ENCODE data around the gene ZNF878. TPM values are rescaled to one million over a fixed set of nuclear protein-coding genes. Genes with fewer than 3 reads are reported as not detected.

The ZNF878 gene
- not detected in 5 replicates for total RNA-seq (2022; extraction: Qiagen RNA extraction; ENCODE audit: low read depth)

DNA sequence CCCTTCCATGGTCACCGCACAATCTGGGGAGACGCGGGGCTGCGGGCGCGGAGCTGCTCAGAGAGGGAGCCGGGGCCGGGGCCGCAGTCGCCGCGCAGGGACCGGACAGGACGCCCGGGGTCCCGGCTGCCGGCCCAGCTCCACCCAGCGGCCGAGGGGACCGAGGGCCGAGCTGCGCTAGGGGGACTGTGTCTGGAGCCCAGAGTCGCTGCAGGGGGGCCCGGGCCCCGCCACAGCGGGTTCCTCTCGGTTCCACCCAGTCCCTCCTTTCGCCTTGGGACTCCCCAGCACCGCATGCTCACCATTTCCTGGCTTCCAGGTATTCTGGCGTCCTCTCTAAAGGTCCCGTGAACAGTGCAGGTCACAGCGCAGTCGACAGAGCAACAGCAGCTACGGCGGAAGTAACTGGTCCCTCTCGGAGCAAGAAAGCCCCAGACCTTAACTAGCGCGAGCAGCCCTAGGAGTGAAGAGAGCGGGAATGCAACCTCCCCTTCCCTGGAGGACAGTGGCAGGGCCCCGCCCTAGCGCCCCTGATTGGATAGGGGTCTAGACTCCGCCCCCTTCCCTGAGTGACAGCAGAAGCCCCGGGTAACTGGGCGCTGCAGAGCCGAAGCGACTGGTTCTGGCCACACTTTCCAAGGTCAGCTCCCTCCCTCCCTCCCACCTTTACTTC, at the start of gene ZNF878:
TSS of gene ZNF878 (minus strand) at position 465 of the 673 bp plus-strand sequence. CDS start at position 305, 160 bp downstream.

DNA sequence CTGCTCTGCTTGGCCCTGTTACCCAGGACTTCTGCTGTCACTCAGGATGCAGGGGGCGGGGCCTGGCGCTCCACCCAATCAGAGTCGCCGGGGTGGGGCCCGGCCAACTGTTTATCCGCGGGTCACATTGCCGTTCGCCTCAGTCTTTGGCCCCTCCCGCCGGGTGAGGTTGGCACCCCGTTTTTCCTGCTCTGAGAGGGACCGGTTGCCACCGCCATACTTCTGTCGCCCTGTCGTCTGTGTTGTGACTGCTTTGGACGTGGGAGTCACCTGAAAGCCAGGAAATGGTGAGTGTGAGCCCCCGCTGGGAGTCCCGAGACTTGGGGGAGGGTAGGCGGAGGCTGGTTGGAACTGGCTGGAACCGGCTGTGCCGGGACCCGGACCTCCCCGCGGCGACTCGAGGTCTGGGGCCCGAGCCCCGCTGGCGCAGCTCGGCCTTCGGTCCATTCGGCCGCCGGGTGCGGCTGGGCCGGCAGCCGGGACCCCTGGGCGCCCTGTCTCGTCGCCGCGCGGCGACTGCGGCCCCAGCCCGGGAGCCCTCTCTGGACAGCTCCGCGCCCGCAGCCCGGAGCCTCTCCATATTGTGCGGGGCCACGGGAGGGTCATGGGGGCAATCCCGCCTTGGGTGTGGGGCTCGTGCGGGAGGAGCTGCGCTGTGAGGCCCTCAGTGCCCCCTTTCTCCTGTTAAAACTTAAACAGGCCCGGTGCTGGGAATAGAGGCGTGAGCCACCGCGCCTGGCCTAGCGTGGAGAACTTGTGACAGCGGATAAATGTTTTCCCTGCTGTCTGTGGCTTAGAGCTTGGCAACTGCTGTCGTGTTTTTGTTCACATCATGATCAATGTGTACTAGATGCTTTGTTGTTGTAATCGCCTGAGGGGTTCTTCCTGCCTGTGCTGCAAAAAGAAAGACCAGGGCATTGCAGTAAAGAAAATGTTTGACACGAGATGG, 12.1 kb upstream of the ZNF878 start, which contains the start of gene ZNF844:
TSS of gene ZNF844 (plus strand) at position 142 of the 949 bp plus-strand sequence. CDS start at position 285, 143 bp downstream.

GRCh38 chr19:12035220-12036172, 17.3 kb downstream of the ZNF878 start, which contains the start of gene ZNF433:
Gene ZNF433, minus strand, starts transcription at chr19:12035679. Its CDS starts 140 bp downstream, at chr19:12035539.

Other genes with a start within 250 kb of the ZNF878 start
- gene ZNF440, start 238.7 kb downstream of the ZNF878 start, total RNA-seq (2022; extraction: Qiagen RNA extraction; ENCODE audit: low read depth): 0.06 to 0.13 TPM in 2 of 5 replicates, not detected in the others
- not detected in 5 replicates for gene ZNF439, start 204.2 kb downstream of the ZNF878 start, total RNA-seq (2022; extraction: Qiagen RNA extraction; ENCODE audit: low read depth)
- gene ZNF69, start 165.2 kb downstream of the ZNF878 start, total RNA-seq (2022; extraction: Qiagen RNA extraction; ENCODE audit: low read depth): not detected in 5 replicates
- gene ZNF700, start 127.9 kb downstream of the ZNF878 start, total RNA-seq (2022; extraction: Qiagen RNA extraction; ENCODE audit: low read depth): 0.19 to 0.35 TPM (median 0.30 TPM) in 5 replicates
- gene ZNF763, start 87.9 kb downstream of the ZNF878 start, total RNA-seq (2022; extraction: Qiagen RNA extraction; ENCODE audit: low read depth): not detected in 5 replicates
- not detected in 5 replicates for gene ZNF433, start 17.3 kb downstream of the ZNF878 start, total RNA-seq (2022; extraction: Qiagen RNA extraction; ENCODE audit: low read depth)
- gene ZNF844, start 11.8 kb upstream of the ZNF878 start, total RNA-seq (2022; extraction: Qiagen RNA extraction; ENCODE audit: low read depth): not detected in 5 replicates
- 0.11 to 0.44 TPM (median 0.25 TPM) in 4 of 5 replicates, not detected in the other for gene ZNF20, start 87.4 kb upstream of the ZNF878 start, total RNA-seq (2022; extraction: Qiagen RNA extraction; ENCODE audit: low read depth)
- gene ZNF625, start 103.8 kb upstream of the ZNF878 start, total RNA-seq (2022; extraction: Qiagen RNA extraction; ENCODE audit: low read depth): not detected in 5 replicates
- gene ZNF136, start 110.1 kb upstream of the ZNF878 start, total RNA-seq (2022; extraction: Qiagen RNA extraction; ENCODE audit: low read depth): 1.2 to 2.1 TPM (median 1.7 TPM) in 5 replicates
- gene ZNF44, start 241.9 kb upstream of the ZNF878 start, total RNA-seq (2022; extraction: Qiagen RNA extraction; ENCODE audit: low read depth): 0.68 to 1.3 TPM (median 0.85 TPM) in 5 replicates

Measured in A549 treated with ZK216348 at 1 μM for 4 hours (cell line).